AG09309 (cell line): ENCODE results near the gene CTCFL.

Experiments used
- DNase-seq: peaks from one replicate; pipeline ENCODE4 v3.0.0-alpha.2; 2010; ENCODE audit warnings: low read depth
- H3K4me3 ChIP-seq: 2 replicates; pipeline ENCODE4 v1.5.1; 2011; ENCODE audit warnings: mild to moderate bottlenecking, low read depth, low read length, moderate library complexity; ENCODE audit not compliant: control insufficient read depth
- CTCF ChIP-seq: IDR thresholded peaks from 2 replicates; pipeline ENCODE4 v1.5.1; 2011; ENCODE audit warnings: mild to moderate bottlenecking, low read depth, low read length, inconsistent platforms; ENCODE audit not compliant: insufficient read depth, control insufficient read depth; ENCODE audit errors: missing control alignments

Gene CTCFL

GRCh38 chr20:57451795-57452661 lies 72.9 kb downstream of the CTCFL start:
- no peak for DNase-seq
- TF ChIP-seq CTCF = no peak
- H3K4me3 ChIP-seq = no peak overlapping the region

DNA sequence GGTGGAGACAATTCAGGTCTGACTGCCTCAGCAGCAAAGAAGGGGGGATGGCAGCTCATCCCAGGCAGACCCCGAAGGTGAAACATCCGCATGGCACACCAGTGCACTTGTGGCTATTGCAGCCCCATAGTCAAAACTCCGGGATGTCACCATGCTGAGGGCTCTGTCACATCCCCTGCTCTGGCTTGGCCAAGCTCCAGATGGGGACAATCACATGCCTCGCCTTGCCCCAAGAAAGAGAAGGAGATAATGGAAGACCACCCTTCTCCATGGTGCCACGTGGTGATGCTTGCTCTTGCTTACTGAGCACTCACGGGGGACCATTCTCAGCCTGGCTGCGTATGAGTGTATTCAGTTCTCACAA lies 73.5 kb downstream of the CTCFL start:
- no peak overlapping the region for H3K4me3 ChIP-seq
- no peak for DNase-seq
- TF ChIP-seq CTCF = no peak

DNA sequence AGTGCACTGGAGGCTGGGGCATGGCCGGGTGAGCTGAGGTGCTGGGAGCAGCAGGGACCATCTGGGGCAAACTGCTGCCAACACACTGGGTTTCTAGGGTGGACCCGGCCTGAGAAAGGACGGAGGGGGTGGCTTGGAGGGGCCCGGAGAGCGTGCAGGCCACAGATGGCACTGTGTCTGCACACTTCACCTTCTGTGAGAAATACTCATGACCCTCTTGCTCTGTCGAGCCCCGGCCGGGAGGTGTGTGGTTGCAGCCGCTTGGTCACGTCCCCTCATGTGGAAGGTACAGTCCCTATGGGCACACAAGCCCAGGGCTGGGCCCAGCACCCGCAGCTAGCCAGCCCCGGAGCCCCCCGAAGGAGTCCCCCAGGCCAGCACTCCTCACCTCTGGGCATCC lies 74.0 kb downstream of the CTCFL start:
- TF ChIP-seq CTCF = no peak
- no peak overlapping the region for H3K4me3 ChIP-seq
- no peak for DNase-seq

DNA sequence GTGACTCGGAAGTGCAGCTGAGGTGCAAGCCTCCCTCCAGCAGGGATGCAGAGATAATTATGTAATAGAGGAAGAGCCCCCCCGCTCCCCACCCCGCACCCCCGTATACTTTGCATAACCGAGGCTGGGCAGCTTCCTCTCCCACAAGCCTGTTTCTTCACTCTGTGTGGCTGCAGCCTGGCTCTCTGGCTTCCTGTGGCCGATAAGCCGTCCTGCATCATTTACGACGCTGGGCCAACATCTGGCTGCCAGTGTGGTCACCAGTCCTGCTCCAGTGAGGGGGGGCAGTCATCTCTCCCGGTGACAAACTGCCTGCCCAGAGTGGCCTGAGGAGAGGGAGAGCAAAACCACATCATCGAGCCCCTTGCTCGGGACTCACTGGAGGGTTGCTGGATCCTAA lies 74.5 kb downstream of the CTCFL start:
- DNase-seq = peak; percentile 14
- no peak overlapping the region for H3K4me3 ChIP-seq
- no peak for TF ChIP-seq CTCF

DNA sequence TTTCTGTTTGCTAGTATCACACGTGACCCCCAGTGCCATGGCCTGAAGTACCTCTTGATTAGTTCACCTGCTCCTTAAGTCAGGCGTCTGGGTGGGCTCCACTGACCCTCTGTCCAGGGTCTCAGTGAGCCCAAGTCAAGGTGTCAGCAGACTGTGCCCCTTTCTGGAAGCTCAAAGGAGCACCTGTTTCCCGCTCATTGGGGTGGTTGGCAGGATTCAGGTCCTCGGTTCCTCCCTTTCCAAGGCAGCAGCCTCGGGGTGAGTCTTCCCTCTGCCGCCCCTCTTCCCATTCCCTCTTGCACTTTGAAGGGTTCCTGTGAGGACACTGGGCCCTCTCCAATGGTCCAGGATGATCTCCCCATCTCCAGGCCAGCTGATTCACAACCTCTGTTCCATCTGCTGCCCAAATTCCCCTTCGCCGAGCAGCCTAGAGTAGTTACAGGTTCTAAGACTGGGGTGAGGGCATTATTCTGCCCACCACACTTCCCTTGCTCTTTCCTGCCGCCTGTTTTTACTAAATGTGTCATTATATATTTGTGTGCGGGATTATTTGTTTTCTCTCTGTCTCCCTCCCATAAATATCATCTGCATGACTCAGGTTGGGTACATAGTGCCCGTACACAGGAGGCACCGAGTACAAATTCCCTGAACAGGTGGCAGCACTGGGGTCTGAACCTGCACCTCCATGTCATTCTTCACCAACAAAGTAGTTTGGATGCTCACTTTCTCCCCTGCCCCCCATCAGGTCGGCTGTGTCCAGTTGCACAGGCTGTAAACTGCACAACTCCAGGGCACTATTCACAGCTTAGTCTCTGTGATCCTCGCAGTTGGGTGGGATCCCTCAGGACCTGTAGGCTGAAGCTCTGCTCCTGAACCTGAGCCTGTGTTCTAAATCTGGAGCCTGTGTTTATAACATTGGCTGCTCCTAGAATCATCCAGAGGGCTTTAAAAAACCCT lies 75.3 kb downstream of the CTCFL start:
- TF ChIP-seq CTCF = no peak
- DNase-seq = no peak
- no peak overlapping the region for H3K4me3 ChIP-seq

DNA sequence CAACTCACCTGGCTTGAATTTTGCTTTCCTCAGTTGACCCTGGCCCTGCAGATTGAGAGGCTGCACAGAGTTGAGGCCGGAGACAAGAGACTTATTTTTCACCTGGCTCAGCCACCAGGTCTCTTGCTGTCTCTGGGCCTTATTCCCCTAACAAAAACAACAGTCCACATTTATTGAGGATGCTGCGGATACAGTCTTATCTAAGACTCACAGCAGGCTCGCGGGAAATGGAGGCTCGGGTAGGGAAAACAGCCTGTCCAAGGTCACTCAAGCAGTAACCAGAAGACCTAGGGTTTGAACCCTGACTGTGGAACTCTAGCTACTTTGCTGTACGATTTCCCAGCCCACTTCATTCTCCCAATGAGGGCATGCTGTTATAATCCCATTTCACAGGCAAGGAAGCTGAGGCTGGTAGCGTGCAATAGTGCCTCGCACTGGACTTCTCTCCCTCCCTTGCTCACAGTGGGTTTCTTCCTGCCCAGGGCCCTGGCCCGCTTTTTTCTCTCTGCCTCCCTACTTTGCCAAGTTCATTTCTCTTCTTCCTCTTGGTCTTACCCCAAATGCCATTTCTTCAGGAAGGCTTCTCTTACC lies 76.1 kb downstream of the CTCFL start:
- DNase-seq = no peak
- H3K4me3 ChIP-seq = no peak overlapping the region
- no peak for TF ChIP-seq CTCF
